RWPE2 (cell line): ENCODE measurements around the gene ASAP3.

Experiments used
- ATAC-seq: fragments of 200-7000 bp; cut with Tn5 transposase; 3 replicates; pipeline ENCODE4 v1.9.1; 2021; ENCODE audit warnings: low read depth
- DNase-seq: peaks from one replicate; pipeline ENCODE4 v3.0.0-alpha.2; 2020; ENCODE audit warnings: low spot score
- H3K27ac ChIP-seq: fragments of 450-650 bp; 2 replicates; pipeline ENCODE4 v1.5.1; 2017; ENCODE audit warnings: mild to moderate bottlenecking; ENCODE audit not compliant: poor library complexity, severe bottlenecking
- H3K27me3 ChIP-seq: fragments of 250-450 bp; sonication (Bioruptor Pico); 2 replicates; pipeline ENCODE4 v1.5.1; 2021; ENCODE audit warnings: mild to moderate bottlenecking, moderate library complexity; ENCODE audit not compliant: insufficient read depth, poor library complexity, severe bottlenecking
- H3K36me3 ChIP-seq: fragments of 250-450 bp; sonication (Bioruptor Pico); 2 replicates; pipeline ENCODE4 v1.5.1; 2020; ENCODE audit warnings: low read depth, mild to moderate bottlenecking, moderate library complexity
- H3K4me1 ChIP-seq: fragments of 250-450 bp; sonication (Bioruptor Pico); 2 replicates; pipeline ENCODE4 v1.5.1; 2021; ENCODE audit warnings: mild to moderate bottlenecking, moderate library complexity; ENCODE audit not compliant: insufficient read depth, poor library complexity, severe bottlenecking
- H3K4me3 ChIP-seq: fragments of 250-450 bp; sonication (Bioruptor Pico); 2 replicates; pipeline ENCODE4 v1.5.1; 2021; ENCODE audit warnings: mild to moderate bottlenecking, moderate library complexity; ENCODE audit not compliant: severe bottlenecking
- H3K9me3 ChIP-seq: fragments of 250-450 bp; sonication (Bioruptor Pico); 2 replicates; pipeline ENCODE4 v1.5.1; 2021; ENCODE audit warnings: mild to moderate bottlenecking, moderate library complexity; ENCODE audit not compliant: severe bottlenecking
- TF ChIP-seq, protein P1 (sequence below): fragments of 450-650 bp; IDR thresholded peaks from one replicate; pipeline ENCODE4 v1.5.1; 2017; ENCODE audit warnings: mild to moderate bottlenecking, moderate library complexity; ENCODE audit not compliant: poor library complexity, severe bottlenecking

The ASAP3 gene

DNA sequence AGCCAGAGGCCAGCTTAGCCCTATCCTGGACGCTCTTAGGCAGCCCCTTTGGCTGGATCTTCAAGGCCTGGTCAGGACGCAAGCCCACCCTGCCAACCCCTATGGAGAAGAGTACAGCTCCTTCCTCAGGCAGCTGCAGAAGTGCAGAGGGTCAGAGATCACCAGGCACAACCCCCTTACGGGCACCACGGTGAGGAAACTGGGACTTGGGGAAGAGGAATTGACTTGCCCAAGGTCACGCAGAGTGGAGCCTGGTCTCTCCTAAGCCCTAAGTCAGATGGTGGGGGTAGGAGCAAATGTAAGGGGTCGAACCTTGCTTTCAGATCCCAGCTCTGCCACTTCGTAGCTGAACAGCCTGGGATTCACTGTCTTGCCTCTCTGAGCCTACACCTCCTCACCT is 43.4 kb upstream of the ASAP3 start:
- no peaks in the 10 kb centered on the region for H3K27me3 ChIP-seq
- TF ChIP-seq, protein P1, sequence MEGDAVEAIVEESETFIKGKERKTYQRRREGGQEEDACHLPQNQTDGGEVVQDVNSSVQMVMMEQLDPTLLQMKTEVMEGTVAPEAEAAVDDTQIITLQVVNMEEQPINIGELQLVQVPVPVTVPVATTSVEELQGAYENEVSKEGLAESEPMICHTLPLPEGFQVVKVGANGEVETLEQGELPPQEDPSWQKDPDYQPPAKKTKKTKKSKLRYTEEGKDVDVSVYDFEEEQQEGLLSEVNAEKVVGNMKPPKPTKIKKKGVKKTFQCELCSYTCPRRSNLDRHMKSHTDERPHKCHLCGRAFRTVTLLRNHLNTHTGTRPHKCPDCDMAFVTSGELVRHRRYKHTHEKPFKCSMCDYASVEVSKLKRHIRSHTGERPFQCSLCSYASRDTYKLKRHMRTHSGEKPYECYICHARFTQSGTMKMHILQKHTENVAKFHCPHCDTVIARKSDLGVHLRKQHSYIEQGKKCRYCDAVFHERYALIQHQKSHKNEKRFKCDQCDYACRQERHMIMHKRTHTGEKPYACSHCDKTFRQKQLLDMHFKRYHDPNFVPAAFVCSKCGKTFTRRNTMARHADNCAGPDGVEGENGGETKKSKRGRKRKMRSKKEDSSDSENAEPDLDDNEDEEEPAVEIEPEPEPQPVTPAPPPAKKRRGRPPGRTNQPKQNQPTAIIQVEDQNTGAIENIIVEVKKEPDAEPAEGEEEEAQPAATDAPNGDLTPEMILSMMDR: no peak
- no peak overlapping the region for H3K4me3 ChIP-seq
- peaks cover 4% of the 10 kb centered on the region; the same call in 1 of the 2 replicates for H3K36me3 ChIP-seq
- no peaks in the 10 kb centered on the region for H3K9me3 ChIP-seq
- DNase-seq (no peak), ATAC-seq (no peak)
- no peak overlapping the region for H3K27ac ChIP-seq
- peaks cover 10% of the 10 kb centered on the region for H3K4me1 ChIP-seq

DNA sequence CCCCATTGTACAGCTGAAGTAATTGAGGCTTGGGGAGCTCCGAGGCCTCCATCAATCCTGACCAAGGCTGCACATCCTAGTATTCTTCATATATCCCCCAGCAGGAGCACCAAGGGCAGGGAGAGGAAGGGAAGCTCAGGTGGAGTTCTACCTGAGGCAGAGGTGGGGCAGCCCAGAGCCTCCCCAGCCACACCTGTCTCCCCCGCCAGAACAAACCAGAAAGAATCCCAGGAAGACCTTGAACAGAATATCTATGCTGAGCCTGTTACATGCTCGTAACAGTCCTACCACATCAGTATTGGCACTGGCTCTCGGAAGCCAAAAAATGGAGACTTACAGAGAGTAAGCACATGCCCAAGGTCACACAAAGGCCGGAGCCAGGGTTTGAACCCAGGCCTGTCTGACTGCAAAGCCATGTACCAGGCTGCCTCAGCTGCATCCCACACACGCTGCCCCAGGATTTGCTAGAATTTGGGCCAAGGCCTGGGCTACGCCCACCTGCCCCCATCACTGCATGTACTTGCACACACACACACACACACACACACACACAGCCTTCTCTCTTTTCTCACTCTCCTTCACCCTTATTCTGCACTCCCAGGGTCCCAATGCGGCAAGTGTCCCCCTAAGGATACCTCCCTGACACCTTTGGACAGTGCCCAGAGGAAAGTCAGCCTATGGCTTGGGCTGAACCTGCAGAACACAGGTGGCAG is 42.5 kb upstream of the ASAP3 start:
- no peak for ATAC-seq
- Histone ChIP-seq H3K4me3 (no peak overlapping the region), H3K27me3 (no peaks in the 10 kb centered on the region), H3K4me1 (peaks cover 10% of the 10 kb centered on the region), H3K9me3 (no peaks in the 10 kb centered on the region), H3K36me3 (peaks cover 10% of the 10 kb centered on the region), H3K27ac (no peak overlapping the region)
- TF ChIP-seq, protein P1: no peak
- no peak for DNase-seq

DNA sequence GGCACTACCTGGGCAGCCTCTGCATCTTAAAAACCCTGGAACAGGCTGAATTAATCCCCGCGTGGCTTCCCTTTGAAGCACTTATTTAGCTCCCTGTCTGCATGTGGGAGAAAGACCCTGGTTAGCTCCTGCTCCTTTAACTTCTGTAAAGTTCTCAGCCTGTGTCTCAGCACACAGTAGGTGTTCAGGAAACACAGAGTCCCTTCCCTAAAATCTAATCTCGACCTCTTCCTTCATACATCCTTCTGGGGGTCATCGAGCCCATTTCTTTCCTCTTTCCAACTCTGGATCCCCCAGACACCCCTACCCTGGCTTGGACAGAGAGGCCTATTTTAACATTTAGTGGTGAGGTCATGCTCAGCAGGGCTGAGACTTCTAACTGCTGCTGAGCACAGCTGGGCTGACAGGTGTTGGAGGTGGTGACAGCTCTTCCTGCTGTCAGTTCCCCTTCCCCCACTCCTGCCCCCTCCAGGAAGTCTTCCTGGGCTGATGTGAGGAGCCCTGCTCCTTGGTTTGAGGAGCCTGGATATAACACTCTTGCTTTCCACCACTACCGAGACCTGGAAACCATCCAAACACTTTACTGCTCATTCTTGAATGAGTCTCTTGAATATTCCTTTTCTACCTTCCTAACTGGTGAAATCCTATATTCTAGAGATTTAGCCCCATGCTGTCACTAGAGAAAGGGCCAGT is 41.7 kb upstream of the ASAP3 start:
- H3K4me3 ChIP-seq: no peak overlapping the region
- H3K27ac ChIP-seq: no peak overlapping the region

DNA sequence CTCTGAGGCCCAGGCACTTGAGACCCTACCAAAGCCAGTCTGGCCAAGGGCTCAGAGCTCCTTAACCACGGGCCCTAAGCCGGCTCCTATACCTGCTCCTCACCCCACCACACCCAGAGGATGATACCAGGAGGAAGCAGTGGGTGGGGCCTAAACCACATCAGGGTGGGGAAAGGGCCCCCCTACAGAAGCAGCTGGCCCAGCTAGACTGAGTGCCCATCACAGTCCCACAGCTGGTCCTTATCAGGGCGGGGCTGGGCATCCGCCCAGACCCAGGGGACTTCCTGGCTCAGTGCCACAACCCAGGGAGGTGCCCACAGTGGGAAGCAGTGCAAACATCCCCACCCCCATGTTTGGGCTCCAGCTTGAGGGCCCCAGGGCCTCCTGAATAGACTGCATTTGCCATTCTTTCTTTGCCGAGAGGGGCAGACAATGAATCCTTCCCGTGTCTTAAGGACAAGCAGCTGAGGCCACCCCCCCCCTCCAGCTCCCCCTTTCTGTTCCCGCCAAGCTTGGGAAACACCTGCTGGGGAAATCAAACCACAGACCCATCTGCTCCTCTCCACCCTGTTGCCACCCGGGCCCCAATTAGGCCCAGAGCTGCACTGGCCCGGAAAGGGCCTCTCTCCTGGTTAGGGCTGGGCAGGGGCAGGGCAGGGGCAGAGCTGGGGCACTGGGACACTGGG is 40.9 kb upstream of the ASAP3 start:
- Histone ChIP-seq H3K9me3 (no peaks in the 10 kb centered on the region), H3K4me3 (no peak overlapping the region), H3K36me3 (peaks cover 10% of the 10 kb centered on the region), H3K4me1 (peaks cover 10% of the 10 kb centered on the region), H3K27me3 (no peaks in the 10 kb centered on the region), H3K27ac (no peak overlapping the region)
- ATAC-seq: no peak
- no peak for DNase-seq
- TF ChIP-seq, protein P1: no peak

More for the DNA sequence above, 41.7 kb upstream of the ASAP3 start:
- TF ChIP-seq, protein P1: no peak
- no peak for DNase-seq
- H3K9me3 ChIP-seq: no peaks in the 10 kb centered on the region
- ATAC-seq: no peak
- peaks cover 10% of the 10 kb centered on the region for H3K36me3 ChIP-seq
- no peaks in the 10 kb centered on the region for H3K27me3 ChIP-seq
- peaks cover 10% of the 10 kb centered on the region for H3K4me1 ChIP-seq
